Activated CD4-positive, alpha-beta T cell treated with anti-CD3 and anti-CD28 coated beads for 48 hours (primary cell): ENCODE results near the gene THAP5.
"Not testable (repeated sequence)": the region's sequence is repeated elsewhere in the genome, so short reads cannot be mapped to it uniquely, and the experiment has no call there.

Experiments used
- DNase-seq: peaks from one replicate; pipeline ENCODE4 v3.0.0-alpha.2; 2020

The THAP5 gene

GRCh38 chr7:108581655-108582491 is 12.4 kb upstream of the THAP5 start:
- no peak for DNase-seq

GRCh38 chr7:108580298-108580697 is 10.8 kb upstream of the THAP5 start:
- no peak for DNase-seq

GRCh38 chr7:108578937-108579336 is 9.4 kb upstream of the THAP5 start:
- no peak for DNase-seq

- no peak for DNase-seq
Observed at GRCh38 chr7:108576116-108576515, 6.6 kb upstream of the THAP5 start.

GRCh38 chr7:108575156-108575555 is 5.7 kb upstream of the THAP5 start:
- DNase-seq = no peak

- no peak for DNase-seq
Observed at GRCh38 chr7:108572480-108572879, 3.0 kb upstream of the THAP5 start.

- peak; percentile 59 for DNase-seq
Observed at GRCh38 chr7:108570146-108570755, 745 bp upstream of the THAP5 start.

GRCh38 chr7:108568801-108569380 is 615 bp downstream of the THAP5 start:
- no peak for DNase-seq

- DNase-seq = no peak
Observed at GRCh38 chr7:108565987-108566386, 3.5 kb downstream of the THAP5 start.

- DNase-seq = no peak
Observed at GRCh38 chr7:108561047-108561619, 8.4 kb downstream of the THAP5 start.

GRCh38 chr7:108559253-108559652 is 10.3 kb downstream of the THAP5 start:
- DNase-seq = no peak

GRCh38 chr7:108557617-108558016 is 11.9 kb downstream of the THAP5 start:
- no peak for DNase-seq

- no peak for DNase-seq
Observed at GRCh38 chr7:108557191-108557590, 12.3 kb downstream of the THAP5 start.

- DNase-seq = not testable (repeated sequence)
Observed at GRCh38 chr7:108556665-108557064, 12.8 kb downstream of the THAP5 start.

GRCh38 chr7:108548141-108548896 is 21.2 kb downstream of the THAP5 start:
- not testable (repeated sequence) for DNase-seq

GRCh38 chr7:108541478-108541877 is 28.0 kb downstream of the THAP5 start:
- no peak for DNase-seq

- DNase-seq = not testable (repeated sequence)
Observed at GRCh38 chr7:108538685-108539084, 30.8 kb downstream of the THAP5 start.

- not testable (repeated sequence) for DNase-seq
Observed at GRCh38 chr7:108538236-108538635, 31.3 kb downstream of the THAP5 start.

GRCh38 chr7:108537229-108537628 is 32.3 kb downstream of the THAP5 start:
- DNase-seq = no peak

GRCh38 chr7:108535744-108536143 is 33.8 kb downstream of the THAP5 start:
- DNase-seq = no peak

- DNase-seq = no peak
Observed at GRCh38 chr7:108535257-108535656, 34.2 kb downstream of the THAP5 start.

- no peak for DNase-seq
Observed at GRCh38 chr7:108533712-108534111, 35.8 kb downstream of the THAP5 start.

- DNase-seq = no peak
Observed at GRCh38 chr7:108529341-108529740, 40.2 kb downstream of the THAP5 start.
